HG02610 (cell line): ENCODE data around the gene LDLR.
"Not testable (repeated sequence)": the region's sequence is repeated elsewhere in the genome, so short reads cannot be mapped to it uniquely, and the experiment has no call there.

Experiments
- ATAC-seq: cut with Tn5 transposase; IDR thresholded peaks from one replicate; pipeline ENCODE4 v1.9.1; 2021; ENCODE audit warnings: mild to moderate bottlenecking, moderate library complexity; ENCODE audit not compliant: unreplicated experiment

Gene LDLR

DNA sequence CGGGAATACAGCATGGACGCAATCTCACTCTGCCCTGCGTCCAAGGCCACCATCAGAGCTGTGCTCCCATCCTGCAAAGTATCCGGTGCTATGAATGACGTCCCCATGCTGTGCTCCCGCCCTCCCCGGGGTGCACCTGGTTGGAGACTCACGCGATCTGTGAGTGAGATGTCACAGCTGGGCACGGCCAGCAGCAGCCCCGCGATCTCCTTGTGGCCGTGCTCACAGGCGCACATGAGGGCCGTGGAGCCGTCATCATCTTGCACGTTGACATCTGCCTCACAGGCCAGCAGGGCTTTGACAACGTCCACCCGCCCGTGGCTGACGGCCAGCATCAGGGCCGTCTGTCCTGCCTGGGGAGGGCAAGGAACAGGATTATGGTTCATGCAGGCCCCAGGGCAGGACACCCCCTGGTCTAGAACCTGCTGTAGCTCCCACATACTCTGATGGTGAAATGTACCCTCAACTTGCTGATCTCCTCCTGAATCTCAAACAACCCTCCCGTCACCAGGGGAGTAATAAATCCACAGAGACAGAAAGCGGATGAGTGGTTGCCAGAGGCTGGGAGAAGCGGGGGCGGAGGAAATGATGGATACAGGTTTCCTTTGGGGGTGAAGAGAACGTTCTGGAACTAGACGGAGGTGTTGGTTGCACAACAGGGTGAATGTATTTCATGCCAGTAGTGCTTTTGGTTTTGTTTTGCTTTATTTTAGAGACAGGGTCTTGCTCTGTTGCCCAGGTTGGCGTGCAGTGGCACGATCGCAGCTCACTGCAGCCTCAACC, 80.8 kb downstream of the LDLR start:
- ATAC-seq = no peak

DNA sequence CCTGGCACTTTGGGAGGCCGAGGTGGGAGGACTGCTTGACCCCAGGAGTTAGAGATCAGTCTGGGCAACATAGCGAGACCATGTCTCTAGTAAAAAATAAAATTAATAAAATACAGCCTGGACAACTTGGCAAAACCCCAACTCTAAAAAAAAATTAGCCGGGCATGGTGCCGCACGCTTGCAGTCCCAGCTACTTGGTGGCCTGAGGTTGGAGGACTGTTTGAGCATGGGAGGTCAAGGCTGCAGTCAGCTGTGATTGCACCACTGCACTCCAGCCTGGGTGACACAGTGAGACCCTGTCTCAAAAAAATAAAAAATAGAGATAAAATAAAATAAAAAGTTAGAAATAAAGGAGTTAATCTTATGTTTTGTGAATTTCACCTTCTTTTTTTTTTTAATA, 81.9 kb downstream of the LDLR start:
- ATAC-seq = no peak

DNA sequence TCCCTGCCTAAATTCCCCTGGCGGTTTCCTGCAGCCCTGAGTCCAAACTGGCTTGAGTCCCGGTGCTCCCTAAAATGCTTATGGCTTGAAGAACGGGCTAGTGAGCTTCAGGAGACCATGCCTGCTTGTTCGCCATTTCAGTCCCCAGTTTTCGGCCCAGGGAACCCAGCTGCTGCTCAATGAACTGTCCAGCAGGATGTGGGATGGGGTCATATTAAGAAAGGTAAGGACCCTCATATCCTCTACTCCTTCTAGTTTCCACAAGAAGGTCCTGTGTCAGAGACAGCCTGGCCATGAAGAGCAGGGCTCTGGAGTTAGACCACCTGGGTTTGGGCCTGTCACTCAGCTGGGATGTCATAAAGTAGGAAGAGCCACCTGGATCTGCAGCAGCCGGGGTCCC, 83.3 kb downstream of the LDLR start:
- no peak for ATAC-seq

DNA sequence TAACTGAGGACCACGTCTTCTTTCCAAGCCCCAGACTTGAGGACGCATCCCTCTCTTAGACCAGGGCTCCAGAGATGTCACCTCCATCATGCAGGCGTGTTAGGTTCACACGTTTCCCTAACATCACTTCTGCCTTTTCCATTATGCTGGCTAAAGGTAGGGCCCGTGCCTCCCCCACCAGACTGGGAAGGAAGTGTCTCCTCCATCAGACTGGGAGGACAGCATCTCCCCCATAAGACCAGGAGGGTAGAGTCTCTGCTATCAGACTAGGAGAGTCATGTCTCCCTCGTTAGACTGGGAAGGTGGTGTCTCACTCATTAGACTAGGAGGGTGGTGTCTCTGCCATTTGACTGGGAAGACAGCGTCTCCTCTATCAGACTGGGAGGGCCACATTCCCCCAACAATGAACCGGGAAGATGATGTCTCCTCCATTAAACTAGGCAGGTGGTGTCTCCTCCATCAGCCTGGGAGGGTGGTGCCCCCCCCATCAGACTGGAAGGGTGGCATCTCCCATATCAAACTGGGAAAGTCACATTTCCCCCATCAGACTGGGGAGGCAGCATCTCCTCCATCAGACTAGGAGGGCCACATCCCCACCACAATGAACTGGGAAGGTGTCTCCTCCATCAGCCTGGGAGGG, 84.4 kb downstream of the LDLR start:
- no peak for ATAC-seq

DNA sequence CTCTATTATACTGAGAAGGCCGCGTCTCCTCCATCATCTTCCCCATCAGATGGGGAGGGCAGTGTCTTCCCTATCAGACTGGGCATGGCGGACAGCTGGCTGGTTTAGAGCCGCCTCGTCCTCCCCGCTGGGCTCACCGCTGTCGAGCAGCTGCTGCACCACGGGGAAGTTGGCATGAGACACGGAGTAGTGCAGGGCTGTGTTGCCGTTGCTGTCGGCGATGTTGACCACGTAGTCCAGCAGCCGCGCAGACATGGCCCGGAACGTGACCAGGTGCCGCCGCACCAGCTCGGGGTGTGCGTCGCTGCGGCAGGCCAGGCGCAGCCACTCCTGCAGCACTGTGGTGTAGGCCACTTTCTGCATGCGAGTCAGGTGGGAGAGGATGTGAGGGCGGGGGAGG, 85.1 kb downstream of the LDLR start:
- no peak for ATAC-seq

DNA sequence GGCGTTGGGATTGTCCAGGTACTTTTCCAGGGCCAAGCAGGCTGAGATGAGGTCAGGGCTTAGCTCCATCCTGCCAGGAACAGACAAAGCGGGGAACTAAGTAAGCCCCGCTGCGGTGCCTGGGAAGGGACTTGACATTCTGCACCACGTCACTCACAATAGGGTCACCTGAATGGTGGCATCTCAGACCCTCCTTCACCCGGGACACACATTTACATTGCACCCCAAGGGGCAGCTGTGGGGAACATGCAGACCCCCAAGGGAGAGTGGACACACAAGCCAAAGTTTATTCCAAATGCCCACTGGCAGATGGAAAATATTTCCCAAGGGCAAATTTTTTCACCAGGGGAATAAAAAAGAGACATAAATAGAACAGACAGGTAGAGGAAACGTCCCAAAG, 86.7 kb downstream of the LDLR start:
- no peak for ATAC-seq

DNA sequence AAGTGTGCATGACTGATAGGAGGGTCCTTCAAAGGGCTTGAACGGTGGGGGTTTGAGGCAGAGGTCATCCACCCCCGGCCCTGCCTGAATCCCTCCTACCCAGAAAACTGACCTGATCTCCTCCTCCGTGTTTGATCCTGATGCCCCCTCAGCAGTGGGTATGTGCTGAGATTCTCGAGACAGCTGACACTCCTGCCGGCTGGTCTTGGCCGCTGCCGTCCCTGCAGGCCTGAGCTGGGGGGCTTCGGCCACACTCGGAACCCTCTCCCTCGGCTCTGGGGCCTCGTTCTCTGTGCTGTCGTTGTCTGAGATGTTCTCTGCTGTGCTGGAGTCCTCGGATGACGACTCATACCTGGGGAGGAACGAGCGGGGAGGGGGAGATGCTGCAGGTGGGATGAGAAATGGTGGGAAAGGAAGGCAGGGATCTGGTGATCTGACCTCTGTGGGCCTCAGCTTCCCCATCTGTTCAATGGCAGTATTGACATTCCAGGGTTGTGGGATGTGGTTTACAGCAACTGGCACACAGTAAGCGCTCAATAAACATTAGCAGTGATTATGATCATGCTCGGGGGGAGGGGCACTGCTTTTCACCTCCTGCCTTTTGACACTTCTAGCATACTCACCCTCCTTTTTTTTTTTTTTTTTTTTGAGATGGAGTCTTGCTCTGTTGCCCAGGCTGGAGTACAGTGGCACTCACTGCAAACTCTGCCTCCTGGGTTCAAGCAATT, 87.4 kb downstream of the LDLR start:
- ATAC-seq = no peak

DNA sequence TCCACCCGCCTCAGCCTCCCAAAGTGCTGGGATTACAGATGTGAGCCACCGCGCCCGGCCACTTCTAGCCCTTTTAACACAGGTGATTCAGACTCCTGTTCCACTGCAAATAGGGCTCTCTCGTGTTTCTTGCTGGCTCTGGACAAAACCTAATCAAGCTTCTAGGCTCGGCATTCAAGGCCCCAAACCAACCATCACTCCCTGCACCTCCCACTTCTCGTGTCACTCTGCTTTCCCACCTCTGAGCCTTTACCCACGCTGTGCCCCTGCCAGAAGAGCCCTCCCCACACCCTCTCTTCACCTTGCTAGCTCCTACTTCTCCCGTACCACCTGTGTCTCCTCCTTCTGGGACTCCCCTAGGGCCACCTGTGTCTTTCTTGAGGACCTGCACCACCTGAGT, 88.3 kb downstream of the LDLR start:
- ATAC-seq = no peak

DNA sequence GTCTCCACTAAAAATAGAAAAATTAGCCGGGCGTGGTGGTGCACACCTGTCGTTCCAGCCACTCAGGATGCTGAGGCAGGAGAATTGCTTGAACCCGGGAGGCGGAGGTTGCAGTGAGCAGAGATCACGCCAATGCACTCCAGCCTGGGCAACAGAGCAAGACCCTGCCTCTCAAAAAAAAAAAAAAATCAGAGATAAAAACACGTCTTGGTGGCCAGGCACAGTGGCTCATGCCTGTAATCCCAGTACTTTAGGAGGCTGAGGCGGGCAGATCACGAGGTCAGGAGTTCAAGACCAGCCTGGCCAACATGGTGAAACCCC, 89.8 kb downstream of the LDLR start:
- ATAC-seq = not testable (repeated sequence)

DNA sequence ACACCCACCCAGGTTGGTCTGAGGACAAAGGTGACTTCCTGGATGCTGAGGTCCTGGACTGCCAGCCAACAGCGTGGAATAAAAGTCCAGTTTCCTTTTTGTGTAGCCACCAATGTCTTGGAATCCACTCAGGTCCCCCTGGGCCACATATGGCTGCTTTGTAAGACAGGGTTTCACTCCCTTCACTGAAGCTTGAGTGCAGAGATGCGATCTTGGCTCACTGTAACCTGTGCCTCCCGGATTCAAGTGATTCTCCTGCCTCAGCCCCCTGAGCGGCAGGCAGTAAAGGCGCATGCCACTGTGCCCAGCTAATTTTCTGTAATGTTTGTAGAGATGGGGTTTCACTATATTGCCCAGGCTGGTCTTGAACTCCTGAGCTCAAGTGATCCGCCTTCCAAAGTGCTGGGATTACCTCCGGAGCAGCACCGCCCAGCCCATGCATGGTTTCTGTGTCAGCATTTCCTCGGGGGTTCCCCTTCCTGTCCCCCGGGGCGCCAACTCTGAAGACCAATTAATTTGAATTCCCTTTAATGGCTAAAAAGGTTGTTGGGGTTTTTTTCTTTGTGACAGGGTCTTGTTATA, 90.5 kb downstream of the LDLR start:
- ATAC-seq = no peak

DNA sequence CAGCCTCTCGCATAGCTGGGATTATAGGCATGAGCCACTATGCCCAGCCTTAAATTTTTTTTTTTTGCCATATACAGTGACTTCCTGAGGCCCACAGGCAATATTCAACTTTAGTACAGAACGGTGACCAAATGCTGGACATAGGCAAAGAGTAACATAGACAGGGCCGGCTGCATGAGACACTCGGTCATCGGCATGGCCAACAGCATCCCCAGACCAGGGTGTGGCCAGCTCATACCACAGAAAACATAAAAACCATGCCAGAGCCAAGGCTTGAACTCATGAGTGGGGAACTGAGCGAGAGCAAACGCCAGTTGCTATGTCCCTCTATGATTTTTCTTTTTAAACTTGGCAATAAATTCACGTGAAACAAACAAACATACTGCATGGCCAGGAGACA, 91.1 kb downstream of the LDLR start:
- ATAC-seq = no peak

DNA sequence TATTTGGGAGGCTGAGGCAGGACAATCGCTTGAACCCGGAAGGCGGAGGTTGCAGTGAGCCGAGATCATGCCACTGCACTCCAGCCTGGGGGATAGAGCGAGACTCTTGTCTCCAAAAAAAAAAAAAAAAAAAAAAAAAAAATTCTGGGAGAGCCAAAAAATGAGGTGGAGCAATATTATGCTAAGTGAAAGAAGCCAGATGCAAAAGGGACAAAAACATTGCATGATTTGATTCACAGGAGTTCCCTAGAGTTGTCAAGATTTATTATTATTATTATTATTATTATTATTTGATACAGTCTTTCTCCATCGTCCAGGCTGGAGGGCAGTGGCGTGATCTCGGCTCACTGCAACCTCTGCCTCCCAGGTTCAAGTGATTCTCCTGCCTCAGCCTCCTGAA, 91.7 kb downstream of the LDLR start:
- not testable (repeated sequence) for ATAC-seq

DNA sequence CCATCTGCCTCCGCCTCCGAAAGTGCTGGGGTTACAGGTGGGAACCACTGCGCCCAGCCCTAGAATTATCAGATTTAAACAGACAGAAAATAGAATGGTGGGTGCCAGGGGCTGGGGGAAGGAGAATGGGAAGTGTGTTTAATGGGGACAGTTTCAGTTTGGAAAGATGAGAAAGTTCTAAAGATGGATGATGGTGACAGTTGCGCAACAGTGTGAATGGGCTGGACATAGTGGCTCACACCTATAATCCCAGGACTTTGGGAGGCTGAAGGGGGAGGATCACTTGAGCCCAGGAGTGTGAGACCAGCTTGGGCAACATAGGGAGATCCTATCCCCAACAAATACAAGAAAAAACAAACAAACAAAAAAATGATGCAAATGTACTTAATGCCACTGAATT, 92.2 kb downstream of the LDLR start:
- ATAC-seq = no peak
